AG10803 (cell line): ENCODE results near the gene IFT81.
"Not testable (repeated sequence)": the region's sequence is repeated elsewhere in the genome, so short reads cannot be mapped to it uniquely, and the experiment has no call there.

ENCODE experiments used
- DNase-seq: peaks from one replicate; pipeline ENCODE4 v3.0.0; 2010; ENCODE audit warnings: low read depth
- H3K4me3 ChIP-seq: 2 replicates; pipeline ENCODE4 v1.5.1; 2011; ENCODE audit warnings: mild to moderate bottlenecking, low read length, control low read depth
- CTCF ChIP-seq: conservative IDR thresholded peaks from 2 replicates; pipeline ENCODE4 v1.5.1; 2011; ENCODE audit warnings: mild to moderate bottlenecking, low read length, control low read depth, inconsistent platforms

The IFT81 gene

GRCh38 chr12:110217996-110218674, 94.0 kb downstream of the IFT81 start:
- no peak for DNase-seq
- no peak overlapping the region for H3K4me3 ChIP-seq
- TF ChIP-seq CTCF, result no peak

GRCh38 chr12:110222027-110222426, 97.9 kb downstream of the IFT81 start:
- no peak for TF ChIP-seq CTCF
- no peak for DNase-seq
- no peak overlapping the region for H3K4me3 ChIP-seq

GRCh38 chr12:110222433-110222832, 98.3 kb downstream of the IFT81 start:
- DNase-seq, result no peak
- no peak for TF ChIP-seq CTCF
- no peak overlapping the region for H3K4me3 ChIP-seq

GRCh38 chr12:110223777-110224378, 99.7 kb downstream of the IFT81 start:
- DNase-seq, result no peak
- no peak for TF ChIP-seq CTCF
- no peak overlapping the region for H3K4me3 ChIP-seq

GRCh38 chr12:110224379-110225304, 100.5 kb downstream of the IFT81 start:
- TF ChIP-seq CTCF, result peak; percentile 82
- H3K4me3 ChIP-seq, result peak overlapping the region; percentile 38
- peak; percentile 91 for DNase-seq

- DNase-seq, result no peak
- TF ChIP-seq CTCF, result no peak
- no peak overlapping the region for H3K4me3 ChIP-seq
These were observed 103.0 kb downstream of the IFT81 start for GRCh38 chr12:110227138-110227537.

- DNase-seq, result not testable (repeated sequence)
These were observed 104.2 kb downstream of the IFT81 start for GRCh38 chr12:110228348-110228747.

More at GRCh38 chr12:110228348-110228747, 104.2 kb downstream of the IFT81 start:
- H3K4me3 ChIP-seq, result not testable (repeated sequence)
